NCI-H524 treated with DMSO at 0.1 percent for 48 hours (cell line): ENCODE results near the gene HSPA5.
"Not testable (repeated sequence)": the region's sequence is repeated elsewhere in the genome, so short reads cannot be mapped to it uniquely, and the experiment has no call there.

Source experiments
- DNase-seq: peaks from one replicate; lab custom pipeline; 2025; lab: John Stamatoyannopoulos, UW

Gene HSPA5

DNA sequence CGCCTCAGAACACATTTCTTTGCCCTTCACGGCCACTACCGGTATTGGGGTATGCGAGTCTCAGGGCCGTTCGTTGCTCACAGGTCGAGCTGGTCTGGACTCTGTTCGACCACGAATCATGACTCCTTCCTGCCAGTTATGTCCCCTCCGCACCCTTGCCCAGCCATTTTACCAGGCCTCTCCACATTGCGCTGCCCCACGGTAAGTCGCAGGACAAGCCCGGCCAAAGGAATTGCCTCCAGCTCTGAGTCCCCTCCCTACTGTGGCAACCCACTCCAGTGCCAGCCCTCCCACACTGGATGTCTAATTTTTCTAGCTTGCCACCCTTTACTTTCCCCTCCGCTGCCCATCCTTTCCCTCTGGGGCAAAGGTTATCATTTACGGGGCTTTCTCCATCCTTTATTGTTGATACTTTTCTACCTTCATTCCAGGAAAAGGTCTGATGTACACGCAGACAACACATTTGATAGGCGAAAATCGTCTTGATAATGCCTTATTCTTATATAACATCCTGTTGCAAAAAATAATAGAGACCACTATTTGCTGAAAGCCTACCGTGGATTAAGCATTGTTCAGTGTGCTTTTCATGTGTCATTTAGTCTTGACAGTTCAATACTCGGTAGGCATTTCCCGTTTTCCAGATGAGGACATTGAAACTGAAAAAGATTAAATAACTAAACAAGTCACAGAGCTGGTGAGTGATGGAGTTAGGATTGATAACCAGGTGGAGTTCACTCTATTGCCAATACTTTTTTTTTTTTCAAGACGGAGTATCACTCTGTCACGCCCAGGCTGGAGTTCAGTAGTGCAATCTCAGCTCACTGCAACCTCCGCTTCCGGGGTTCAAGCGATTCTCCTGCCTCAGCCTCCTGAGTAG, 958 bp upstream of the HSPA5 start:
- no peak for DNase-seq

DNA sequence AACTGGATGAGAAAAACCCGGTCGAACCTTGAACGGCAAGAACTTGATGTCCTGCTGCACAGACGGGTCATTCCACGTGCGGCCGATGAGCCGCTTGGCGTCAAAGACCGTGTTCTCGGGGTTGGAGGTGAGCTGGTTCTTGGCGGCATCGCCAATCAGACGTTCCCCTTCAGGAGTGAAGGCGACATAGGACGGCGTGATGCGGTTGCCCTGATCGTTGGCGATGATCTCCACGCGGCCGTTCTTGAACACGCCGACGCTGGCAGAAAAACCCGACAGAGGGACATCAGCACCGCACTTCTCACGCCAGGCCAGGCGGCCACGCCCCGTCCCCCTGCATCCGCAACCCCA, 519 bp downstream of the HSPA5 start:
- peak; percentile 7 for DNase-seq

DNA sequence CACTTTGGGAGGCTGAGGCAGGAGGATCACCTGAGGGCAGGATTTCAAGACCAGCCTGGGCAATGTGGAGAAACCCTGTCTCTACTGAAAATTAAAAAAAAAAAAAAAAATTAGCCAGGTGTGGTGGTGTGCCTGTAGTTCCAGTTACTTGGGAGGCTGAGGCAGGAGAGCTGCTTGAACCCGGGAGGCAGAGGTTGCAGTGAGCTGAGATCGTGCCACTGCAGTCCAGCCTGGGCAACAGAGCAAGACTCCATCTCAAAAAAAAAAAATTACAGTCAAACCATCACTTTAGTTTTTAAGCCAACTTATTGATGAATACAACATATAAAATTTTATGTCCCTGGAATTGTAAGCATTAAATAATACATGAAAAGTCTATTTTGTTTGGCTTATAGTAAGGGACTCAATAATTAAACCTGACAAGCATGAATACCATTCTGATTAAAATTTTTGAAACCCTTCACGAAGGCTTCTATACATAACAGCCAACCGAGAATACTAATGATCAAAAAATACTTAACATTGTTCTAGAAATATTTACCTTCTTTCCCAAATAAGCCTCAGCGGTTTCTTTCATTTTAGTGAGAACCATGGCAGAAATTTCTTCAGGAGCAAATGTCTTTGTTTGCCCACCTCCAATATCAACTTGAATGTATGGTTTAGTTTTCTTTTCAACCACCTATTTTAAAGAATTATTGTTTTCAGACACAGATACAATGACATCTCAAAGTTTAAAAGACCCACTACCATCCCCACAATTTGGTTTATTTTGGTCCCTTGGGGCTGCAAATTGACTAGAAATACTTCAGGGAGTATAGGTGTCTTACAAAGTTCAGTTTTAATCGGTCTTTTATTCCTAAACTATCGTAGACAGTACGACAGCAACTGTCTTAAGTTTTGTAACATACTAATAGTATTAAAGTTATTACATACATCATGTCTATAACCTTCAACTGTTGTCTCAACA, 1.2 kb downstream of the HSPA5 start:
- no peak for DNase-seq

DNA sequence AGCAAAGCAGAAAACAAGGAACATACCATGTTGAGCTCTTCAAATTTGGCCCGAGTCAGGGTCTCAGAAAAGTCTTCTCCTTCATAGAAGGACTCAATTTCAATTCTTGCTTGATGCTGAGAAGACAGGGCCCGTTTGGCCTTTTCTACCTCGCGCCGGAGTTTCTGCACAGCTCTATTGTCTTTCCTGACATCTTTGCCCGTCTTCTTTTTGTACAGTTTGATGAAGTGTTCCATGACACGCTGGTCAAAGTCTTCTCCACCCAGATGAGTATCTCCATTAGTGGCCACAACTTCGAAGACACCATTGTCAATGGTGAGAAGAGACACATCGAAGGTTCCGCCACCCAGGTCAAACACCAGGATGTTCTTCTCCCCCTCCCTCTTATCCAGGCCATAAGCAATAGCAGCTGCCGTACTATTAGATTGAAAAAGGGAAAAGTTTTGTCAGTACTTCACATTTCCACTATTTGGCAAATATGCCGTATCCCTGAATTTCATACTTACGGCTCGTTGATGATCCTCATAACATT, 2.2 kb downstream of the HSPA5 start:
- DNase-seq: no peak

DNA sequence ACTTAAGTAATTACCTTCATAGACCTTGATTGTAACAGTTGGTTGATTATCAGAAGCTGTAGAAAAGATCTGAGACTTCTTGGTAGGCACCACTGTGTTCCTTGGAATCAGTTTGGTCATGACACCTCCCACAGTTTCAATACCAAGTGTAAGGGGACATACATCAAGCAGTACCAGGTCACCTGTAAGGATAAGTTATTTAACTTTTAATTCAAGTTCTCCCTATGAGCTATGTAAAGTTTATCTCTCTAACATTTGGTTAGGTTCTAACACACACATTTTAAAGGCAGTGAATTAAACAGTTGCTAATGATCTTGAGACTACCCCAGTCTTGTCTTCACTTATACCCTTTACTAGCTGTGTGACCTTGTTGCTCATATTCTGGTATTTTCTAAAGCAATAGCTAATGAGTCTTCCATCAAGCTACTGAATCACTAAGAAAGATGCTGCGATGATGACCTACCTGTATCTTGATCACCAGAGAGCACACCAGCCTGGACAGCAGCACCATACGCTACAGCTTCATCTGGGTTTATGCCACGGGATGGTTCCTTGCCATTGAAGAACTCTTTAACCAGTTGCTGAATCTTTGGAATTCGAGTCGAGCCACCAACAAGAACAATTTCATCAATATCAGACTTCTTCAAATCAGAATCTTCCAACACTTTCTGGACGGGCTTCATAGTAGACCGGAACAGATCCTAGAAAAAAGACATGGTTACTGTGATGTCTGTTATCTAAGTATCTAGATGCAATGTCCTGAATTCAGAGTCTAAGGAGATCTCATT, 2.8 kb downstream of the HSPA5 start:
- no peak for DNase-seq

DNA sequence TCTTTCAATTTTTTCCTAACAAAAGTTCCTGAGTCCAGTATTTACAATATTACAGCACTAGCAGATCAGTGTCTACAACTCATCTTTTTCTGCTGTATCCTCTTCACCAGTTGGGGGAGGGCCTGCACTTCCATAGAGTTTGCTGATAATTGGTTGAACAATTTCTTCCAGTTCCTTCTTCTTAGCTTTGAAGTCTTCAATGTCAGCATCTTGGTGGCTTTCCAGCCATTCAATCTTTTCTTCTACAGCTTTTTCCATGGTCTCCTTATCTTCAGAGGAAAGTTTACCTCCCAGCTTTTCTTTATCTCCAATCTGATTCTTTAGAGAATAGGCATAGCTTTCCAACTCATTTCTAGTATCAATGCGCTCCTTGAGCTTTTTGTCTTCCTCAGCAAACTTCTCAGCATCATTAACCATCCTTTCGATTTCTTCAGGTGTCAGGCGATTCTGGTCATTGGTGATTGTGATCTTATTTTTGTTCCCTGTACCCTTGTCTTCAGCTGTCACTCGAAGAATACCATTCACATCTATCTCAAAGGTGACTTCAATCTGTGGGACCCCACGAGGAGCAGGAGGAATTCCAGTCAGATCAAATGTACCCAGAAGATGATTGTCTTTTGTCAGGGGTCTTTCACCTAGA, 4.5 kb downstream of the HSPA5 start:
- DNase-seq: not testable (repeated sequence)

DNA sequence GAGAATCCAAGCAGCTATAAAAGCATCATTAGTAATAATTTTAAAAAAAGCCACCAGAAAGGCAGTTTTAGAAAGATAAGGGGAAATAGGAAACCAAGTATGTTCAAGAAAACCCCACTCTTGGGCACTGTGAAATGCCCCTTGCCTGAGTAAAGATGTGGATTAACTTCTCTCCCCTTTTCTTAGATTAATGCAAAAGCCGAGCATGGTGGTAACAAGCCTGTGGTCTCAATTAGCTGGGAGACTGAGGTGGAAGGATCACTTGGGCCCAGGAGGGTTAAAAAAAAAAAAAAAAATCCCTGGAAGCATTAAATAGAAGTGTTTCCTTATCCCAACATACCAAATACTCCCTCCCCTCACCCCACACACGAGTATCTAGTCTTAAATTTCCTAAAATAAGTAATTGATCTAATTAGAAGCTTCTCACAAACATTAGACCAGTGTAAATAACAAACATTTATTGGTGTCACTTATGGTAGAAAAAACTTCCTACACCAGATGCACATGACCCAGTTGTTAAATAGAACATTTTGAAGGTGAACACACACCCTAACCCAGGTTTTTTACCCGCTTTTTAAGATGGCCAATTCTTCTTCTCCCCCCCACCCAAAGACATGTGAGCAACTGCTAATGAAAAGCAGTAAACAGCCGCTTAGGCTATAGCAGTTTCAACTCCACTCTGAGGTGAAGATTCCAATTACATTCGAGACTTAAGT, 5.2 kb downstream of the HSPA5 start:
- no peak for DNase-seq

DNA sequence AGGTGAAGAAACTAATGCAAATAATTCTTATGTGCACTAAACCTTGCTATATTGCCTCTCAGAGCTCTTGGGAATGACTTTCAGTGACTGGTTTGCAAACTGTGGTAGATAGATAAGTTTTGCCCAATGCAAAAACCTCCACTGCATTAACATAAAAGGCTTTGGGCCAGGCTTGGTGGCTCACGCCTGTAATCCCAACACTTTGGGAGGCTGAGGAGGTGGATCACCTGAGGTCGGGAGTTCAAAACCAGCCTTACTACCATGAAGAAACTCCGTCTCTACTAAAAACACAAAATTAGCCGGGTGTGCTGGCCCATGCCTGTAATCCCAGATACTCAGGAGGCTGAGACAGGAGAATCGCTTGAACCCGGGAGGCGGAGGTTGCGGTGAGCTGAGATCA, 7.0 kb downstream of the HSPA5 start:
- not testable (repeated sequence) for DNase-seq

DNA sequence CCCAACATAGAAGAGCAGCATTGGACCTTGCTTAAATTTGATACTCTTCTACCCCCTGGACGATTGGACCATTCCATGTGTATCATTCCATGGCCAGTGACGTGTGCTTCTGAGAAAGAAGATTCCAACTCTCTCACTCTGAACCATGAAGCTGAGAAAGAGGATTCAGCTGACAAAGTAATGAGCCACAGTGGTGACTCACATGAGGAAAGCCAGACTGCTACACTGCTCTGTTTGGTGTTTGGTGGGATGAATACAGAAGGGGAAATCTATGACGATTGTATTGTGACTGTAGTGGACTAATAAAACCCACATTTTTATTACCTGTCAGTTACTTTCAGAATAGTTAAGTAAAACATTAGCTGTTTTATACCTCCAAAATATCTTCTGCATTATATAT, 7.5 kb downstream of the HSPA5 start:
- no peak for DNase-seq

DNA sequence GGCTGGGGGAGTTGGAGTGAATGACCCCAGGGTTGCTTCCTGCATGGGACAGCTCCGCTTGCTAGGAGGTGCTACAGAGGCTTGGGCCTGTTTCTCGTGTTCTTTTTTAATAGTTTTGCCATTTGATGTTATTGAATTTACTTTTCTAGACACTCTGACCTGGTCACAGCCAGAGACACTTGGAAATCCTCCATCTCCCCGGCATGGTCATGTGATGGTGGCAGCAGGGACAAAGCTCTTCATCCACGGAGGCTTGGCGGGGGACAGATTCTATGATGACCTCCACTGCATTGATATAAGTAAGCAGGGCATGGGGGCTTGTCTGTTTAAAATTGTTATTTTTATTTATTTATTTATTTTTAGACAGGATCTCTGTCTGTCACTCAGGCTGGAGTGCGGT, 13.4 kb downstream of the HSPA5 start:
- DNase-seq: no peak

DNA sequence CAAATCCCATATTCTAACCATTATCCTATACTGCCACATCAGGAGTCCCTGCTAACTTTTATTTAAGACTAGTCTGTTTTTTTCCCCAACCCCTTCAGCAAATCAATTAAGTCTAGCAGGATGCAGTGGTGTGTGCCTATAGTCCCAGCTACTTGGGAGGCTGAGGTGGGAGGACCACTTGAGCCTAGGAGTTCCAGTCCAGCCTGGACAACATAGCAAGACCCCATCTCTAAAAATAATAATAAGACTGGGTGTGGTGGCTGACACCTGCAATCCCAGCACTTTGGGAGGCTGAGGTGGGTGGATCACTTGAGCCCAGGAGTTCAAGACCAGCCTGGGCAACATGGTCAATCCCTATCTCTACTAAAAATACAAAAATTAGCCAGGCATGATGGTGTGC, 16.3 kb downstream of the HSPA5 start:
- not testable (repeated sequence) for DNase-seq

DNA sequence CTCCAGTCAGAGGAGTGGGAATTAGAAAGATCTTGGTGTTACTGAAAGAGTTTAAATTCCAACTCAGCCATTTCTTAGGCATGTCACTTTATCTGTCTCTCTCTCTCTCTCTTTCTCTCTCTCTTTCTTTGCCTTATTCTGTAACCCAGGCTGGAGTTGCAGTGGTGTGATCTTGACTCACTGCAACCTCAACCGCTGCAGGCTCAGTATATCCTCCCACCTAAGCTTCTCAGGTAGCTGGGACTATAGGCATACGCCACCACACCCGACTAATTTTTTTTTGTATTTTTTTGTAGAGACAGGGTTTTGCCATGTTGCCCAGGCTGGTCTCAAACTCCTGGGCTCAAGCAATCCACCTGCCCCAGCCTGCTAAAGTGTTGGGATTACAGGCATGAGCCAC, 22.5 kb downstream of the HSPA5 start:
- DNase-seq: no peak

DNA sequence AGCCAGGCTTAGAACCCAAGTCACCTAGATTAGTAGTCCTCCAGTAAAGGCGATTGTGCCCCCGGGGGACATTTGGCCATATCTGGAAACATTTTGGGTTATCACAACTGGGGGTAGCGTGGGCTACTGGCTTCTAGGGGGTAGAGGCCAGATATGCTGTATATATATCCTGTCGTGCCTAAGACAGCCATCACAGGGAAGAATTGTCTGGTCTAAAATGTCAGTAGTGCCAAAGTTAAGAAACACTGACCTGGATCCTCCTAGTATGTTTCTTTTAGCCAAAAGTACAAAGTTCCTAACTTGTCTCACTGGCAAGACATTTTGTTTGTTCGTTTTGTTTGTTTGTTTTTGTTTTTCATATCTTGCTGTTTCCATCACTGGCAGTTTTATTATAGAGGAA, 27.0 kb downstream of the HSPA5 start:
- DNase-seq: no peak

DNA sequence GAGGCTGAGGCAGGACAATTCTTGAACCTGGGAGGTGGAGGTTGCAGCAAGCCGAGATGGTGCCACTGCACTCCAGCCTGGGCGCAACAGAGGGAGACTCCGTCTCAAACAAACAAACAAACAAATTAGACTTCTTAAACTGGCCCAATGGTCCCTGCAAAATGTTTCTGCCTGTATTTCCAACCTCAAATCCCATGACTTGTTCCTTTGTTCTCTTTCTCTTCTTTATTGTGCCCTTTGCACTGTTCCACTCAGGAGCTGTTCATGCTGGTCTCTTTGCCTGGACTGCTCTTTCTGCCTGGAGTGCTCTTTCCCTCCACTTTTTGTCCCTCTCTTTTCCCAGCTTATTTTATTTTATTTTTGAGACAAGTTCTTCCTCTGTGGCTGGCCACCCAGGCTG, 36.7 kb downstream of the HSPA5 start:
- DNase-seq: no peak

DNA sequence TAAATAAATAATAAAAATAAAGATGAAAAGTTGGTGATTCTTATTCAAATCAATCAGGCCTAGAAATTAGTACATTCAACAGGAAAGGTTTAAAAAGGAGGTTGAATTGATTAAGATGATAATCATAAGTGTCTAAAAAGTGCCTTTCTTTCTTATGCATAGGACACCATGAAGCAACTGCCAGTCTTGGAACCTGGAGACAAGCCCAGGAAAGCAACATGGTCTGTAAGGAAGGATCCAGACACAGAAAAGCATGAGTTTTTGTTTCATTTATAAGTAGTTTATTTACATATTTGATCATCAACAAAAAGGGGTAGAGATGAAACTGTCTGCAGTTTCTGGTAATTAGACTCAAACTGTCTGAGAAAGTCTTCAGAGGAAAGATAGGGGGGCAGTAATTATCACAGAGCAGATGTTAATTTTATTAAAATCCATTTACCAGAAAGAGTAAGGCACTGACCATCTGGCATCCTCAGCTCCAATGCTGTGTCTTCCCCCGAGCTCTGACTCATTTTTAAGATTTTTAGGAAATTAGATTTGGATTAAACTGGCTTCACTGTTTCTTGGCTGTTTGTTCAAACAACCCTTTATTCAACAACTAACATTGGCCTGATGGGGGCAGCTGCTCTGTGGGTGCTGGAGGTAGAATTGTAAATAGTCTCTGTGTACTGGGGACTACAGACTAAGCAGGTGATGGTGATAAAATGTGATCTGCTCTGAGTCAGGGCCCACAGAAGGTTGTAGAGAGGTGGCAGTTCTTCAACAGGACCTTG, 38.1 kb downstream of the HSPA5 start:
- DNase-seq: peak; percentile 87

DNA sequence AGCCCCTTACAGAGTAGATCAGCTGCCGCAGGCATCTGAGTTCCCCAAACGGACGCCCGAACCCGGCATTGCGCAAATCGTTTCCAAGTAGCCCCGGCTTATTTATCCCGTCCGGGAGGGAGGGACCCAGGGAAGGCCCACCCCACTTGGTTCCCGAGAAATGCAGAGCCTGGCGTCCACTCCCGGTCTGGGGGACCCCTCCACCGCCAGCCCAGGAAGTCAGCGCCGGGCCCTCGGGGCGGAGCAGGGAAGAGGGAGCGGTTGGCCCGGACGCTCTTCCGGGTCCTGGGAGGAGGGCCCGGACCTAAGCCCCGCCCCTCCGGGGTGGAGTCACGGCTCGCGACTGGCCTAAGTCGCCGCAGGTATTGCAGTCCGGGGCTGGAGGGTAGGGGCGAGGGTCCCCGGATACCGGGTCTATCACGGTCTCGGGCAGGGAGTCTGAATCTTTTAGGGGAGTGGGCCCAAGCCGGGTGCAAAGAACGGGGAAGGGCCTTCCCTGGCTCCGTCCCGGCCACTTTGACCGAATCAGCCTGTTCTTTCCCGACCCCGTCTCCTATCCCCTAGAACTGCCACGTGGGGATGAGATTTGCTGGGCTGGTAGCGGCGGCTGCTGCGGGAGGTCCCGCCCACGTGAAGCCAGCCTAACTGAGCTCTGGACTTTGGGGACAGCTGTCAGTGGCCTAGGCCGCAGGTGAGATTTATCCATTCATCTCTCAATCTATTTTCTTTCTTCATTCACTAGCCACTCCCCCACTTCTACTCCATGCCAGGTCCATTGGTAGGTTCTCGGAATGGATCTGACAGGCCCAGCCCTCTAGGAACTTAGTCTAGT, 40.7 kb downstream of the HSPA5 start, which contains the start of gene RABEPK:
TSS of gene RABEPK (plus strand) at position 327 of the 832 bp plus-strand sequence. CDS start 2,472 bp downstream, outside the sequence.
- peak; percentile 55 for DNase-seq

DNA sequence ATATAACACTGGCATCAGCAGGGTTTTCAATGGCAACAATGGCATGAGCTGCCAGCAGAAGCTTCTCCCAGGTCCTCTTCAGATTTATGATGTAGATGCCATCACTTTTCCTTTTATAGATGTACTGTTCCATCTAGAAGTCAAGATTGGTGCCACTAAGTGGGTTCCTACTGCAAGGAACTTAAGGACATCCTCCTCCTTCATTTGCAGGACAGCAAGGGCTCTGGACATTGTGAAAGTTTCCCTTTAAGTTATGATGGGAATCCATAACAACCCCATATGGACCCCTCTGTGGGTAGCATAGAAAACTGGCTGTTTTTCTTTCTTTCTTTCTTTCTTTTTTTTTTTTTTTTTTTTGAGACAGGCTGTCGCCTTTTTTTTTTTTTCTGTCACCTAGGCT, 45.6 kb downstream of the HSPA5 start:
- DNase-seq: not testable (repeated sequence)

DNA sequence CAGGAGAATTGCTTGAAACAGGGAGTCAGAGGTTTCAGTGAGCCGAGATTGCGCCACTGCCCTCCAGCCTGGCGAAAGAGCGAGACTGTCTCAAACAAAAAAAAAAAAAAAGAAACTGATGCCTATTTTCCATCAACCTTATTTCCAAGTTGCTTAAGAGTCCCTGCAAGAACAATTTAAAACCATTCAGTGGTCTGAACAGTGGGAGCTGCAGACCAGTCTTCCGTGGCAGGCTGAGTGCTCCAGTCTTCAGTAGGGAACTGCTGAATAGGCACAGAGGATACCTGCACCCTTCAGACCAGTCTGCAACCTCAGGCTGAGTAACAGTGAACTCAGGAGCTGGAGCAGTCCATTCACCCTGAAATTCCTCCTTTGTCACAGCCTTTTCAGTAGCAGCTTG, 46.7 kb downstream of the HSPA5 start:
- not testable (repeated sequence) for DNase-seq

DNA sequence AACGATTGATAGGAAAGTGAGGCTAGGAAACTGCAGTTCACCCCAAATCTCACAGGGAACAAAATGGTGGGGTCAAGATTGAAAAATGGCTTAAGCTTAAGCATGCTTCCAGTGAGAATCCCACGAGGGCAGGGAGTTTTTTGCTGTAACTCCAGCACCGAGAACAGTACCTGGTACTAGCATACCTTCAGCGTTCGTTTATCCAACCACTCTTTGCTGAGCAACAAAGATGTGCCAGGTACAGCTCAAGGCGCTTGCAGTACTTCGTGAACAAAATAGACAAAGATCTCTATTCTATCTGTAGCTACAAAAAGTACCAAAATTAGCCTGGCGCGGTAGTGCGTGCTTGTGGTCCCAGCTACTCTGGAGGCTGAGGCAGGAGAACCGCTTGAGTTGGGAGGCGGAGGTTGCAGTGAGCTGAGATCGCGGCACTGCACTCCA, 50.8 kb downstream of the HSPA5 start:
- DNase-seq: no peak
